ENCODE measurements around the gene DAGLA.

GRCh38 chr11:61735391-61735790 lies 55.2 kb downstream of the DAGLA start:
- TF ChIP-seq CTCF (IDR thresholded peaks at IDR 0.05), result no peak
- TF ChIP-seq POLR2A (IDR thresholded peaks at IDR 0.05), result no peak
